ENCODE measurements around the gene CYP2E1.
"Not testable (repeated sequence)": the region's sequence is repeated elsewhere in the genome, so short reads cannot be mapped to it uniquely, and the experiment has no call there.

The CYP2E1 gene

DNA sequence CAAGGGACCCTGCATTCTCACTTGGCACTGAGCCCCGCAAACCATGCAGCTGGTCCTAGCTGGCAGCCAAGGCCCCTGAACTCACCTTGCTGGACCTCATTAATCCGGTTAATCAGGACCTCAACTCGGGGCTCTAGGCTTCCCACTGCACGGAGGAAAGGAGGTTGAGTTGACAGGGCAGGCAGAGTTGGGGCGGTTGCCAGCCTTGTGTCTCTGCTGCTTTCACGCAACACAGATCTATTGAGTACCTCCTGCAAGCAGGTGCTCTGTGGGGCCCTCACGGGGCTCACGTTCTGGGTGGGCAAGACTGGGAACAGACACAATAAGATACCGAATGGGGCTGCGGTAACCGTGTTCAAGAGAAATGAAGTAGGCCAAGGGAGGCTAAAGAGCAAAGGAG, 32.1 kb downstream of the CYP2E1 start:
- TF ChIP-seq, protein P1, sequence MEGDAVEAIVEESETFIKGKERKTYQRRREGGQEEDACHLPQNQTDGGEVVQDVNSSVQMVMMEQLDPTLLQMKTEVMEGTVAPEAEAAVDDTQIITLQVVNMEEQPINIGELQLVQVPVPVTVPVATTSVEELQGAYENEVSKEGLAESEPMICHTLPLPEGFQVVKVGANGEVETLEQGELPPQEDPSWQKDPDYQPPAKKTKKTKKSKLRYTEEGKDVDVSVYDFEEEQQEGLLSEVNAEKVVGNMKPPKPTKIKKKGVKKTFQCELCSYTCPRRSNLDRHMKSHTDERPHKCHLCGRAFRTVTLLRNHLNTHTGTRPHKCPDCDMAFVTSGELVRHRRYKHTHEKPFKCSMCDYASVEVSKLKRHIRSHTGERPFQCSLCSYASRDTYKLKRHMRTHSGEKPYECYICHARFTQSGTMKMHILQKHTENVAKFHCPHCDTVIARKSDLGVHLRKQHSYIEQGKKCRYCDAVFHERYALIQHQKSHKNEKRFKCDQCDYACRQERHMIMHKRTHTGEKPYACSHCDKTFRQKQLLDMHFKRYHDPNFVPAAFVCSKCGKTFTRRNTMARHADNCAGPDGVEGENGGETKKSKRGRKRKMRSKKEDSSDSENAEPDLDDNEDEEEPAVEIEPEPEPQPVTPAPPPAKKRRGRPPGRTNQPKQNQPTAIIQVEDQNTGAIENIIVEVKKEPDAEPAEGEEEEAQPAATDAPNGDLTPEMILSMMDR (IDR thresholded peaks at IDR 0.05; ENCODE audit: extremely low read depth, insufficient read depth, missing control alignments) = no peak
- DNase-seq (ENCODE audit: low spot score) = no peak
- in situ Hi-C loops (cut with MboI; ENCODE audit: low pct_unique_long_range_greater_than_20kb, low sequenced_read_pairs, unreplicated experiment) = no loop called here

DNA sequence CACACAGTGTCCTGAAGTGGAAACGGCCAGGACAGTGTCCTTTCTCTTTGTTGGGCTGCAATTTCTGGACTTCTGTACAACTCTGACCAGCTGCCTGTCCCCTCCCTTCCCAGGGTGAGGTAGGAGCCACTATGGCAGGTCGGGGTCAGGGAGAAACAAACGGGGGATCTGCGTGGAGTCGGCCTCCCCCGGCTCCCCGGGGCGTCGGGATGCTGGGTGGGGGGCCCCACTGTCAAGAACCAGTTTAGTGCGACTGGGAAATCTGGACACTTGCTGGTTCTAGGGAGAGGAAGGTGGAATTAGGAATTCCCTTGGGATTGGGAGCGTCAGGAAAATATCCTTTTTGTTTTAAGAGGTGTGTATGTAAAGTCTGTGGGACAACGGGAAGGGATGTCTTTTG, 37.7 kb downstream of the CYP2E1 start:
- no peak for DNase-seq (ENCODE audit: low spot score)
- TF ChIP-seq, protein P1 (IDR thresholded peaks at IDR 0.05; ENCODE audit: extremely low read depth, insufficient read depth, missing control alignments) = no peak
- in situ Hi-C loops (cut with MboI; ENCODE audit: low pct_unique_long_range_greater_than_20kb, low sequenced_read_pairs, unreplicated experiment) = no loop called here

DNA sequence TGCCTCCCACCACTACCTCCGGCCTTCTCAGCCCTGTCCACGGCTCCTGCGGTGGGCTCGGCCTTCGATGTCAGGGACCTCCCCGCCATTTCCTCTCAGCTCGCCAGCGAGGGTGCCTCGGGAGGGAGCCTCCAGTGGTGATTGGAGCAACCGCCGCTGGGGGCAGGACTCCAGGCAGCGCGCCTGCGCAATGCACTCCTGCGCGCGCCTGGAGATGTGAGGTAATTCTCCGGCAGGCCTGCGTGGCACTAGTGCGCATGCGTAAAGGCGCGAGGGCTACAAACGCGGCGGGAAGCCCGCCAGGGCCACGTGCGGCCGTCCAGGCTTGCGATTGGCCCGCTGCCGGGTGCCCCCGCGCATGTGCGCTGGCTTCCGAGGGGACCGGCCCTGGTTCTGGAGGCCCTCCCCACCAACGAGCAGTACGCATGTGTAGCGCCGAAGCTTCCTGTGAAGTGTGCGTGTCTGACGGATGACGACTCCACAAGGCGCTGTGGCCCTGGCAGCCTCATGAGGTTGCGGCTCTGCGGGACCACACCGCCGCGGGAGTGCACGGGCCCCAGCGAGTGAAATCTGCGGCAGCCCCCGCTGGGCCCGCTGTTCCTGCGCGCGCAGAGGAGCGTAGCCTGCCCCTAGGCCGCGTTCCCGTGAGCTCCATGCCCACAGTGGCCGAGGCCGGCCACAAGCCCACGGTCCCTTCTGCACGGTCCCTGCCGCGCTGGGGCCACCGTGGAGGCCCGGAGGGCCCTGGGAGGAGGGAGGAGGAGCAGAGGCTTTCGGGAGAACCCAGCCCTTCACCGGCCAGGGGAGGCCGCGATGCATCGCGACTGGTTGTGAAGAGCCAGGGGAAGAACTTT, 38.5 kb downstream of the CYP2E1 start, which contains the start of gene SYCE1:
SYCE1 (minus strand) TSS at position 143 of the 854 bp plus-strand sequence; CDS start at position 89, 54 bp downstream.
- in situ Hi-C loops (cut with MboI; ENCODE audit: low pct_unique_long_range_greater_than_20kb, low sequenced_read_pairs, unreplicated experiment) = no loop called here
- DNase-seq (ENCODE audit: low spot score) = no peak
- TF ChIP-seq, protein P1 (IDR thresholded peaks at IDR 0.05; ENCODE audit: extremely low read depth, insufficient read depth, missing control alignments) = no peak

DNA sequence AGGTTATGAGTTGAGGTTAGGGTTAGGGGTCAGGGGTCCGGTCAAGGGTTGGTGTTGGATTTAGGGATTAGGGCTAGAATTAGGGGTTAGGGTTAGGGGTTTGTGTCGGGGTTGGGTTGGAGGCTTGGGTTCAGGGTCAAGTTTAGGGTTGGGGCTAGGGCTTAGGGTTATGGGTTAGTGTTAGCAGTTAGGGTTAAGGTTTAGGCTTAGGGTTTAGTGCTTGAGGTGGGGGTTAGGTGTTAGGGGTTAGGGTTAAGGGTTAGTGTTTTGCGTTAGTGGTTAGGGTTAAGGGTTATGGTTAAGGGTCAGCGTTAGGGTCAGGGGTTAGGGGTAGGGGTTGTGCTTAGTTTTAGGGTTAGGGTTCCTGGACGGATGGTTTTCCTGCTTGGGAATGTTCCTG, 40.0 kb downstream of the CYP2E1 start:
- TF ChIP-seq, protein P1 (IDR thresholded peaks at IDR 0.05; ENCODE audit: extremely low read depth, insufficient read depth, missing control alignments) = no peak
- DNase-seq (ENCODE audit: low spot score) = no peak
- in situ Hi-C loops (cut with MboI; ENCODE audit: low pct_unique_long_range_greater_than_20kb, low sequenced_read_pairs, unreplicated experiment) = no loop called here

DNA sequence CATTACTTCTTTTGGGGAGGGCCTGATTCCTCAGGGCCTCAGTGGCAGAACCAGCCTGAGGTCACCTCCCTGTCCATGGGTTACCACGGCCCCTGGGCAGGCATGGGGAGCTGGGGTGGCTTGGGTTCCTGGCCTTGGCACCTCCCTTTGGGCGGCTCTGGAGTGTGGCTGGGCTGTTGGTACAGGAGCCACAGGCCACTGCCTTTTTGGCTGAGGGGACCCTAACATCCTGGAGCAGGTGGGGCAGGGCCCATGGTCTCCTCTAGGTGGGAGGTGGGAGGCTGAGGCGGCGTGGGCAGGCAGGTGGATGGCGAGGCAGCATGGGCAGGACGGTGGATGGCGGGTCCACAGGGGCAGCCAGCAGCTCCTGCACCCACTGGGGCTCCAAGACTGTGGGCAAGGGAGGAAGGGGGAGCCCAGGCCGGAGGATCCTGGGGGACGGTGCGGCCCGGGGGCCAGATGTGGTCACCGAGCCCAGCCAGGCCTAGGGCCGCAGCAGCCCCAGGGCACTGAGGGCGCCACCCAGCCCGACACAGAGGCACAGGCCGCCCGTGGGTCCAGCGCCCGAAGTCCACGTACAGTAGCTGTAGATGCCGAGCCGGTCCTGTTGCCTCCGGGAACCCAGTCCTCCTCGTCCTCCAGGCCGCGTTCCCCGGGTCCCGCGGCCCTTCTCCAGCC, 40.6 kb downstream of the CYP2E1 start:
- no peak for DNase-seq (ENCODE audit: low spot score)
- TF ChIP-seq, protein P1 (IDR thresholded peaks at IDR 0.05; ENCODE audit: extremely low read depth, insufficient read depth, missing control alignments) = no peak
- in situ Hi-C loops (cut with MboI; ENCODE audit: low pct_unique_long_range_greater_than_20kb, low sequenced_read_pairs, unreplicated experiment) = no loop called here

DNA sequence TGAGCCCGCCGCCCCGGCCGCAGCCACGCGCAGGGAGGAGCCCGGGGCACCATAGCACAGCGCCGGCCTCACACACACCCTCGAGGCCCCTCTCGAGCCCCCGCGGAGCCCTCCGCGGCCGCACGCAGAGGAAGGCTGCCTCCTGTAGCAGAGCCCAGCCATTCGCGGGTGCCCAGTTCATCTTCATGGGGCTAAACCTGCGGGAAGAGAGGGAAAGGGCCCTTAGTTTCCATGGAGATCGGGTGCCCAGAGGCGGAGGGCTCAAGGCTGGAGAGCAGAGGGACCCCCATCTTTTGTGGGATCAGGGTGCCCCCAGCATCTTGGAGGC, 41.1 kb downstream of the CYP2E1 start:
- DNase-seq (ENCODE audit: low spot score) = no peak
- in situ Hi-C loops (cut with MboI; ENCODE audit: low pct_unique_long_range_greater_than_20kb, low sequenced_read_pairs, unreplicated experiment) = no loop called here
- TF ChIP-seq, protein P1 (IDR thresholded peaks at IDR 0.05; ENCODE audit: extremely low read depth, insufficient read depth, missing control alignments) = no peak

DNA sequence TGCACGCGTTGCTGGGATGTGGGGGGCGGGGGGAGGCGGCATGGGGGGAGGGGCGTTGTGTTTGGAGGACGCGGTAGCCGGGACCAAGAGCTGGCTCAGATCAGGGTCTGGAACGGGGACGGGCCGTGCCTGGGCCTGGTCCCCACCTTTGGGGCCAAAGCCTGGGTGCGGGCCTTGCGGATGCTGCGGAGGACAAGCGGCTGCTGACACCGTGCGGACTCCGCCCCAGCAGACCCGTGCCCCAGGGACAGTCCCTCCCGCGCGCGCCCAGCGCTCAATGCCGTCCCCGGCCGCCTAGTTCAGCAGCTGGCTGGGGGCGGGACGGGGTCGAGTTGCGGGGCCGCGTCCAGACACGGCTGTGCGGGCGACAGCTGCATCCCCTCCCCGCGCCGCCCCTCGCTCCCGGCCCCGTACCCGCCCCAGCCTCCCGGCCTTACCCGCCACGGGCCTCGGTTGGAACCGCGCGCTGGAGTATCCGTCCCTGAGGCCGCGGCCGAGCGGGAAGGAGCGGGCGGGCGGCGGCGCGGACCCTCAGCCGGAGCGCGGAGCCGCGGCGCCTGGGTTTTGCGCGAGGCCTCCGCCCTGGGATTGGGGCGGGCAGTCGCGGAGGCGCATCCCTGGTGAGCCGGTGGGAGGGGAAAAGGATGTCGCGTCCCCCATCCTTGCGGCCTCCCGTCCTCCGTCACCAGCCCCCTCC, 41.8 kb downstream of the CYP2E1 start:
- in situ Hi-C loops (cut with MboI; ENCODE audit: low pct_unique_long_range_greater_than_20kb, low sequenced_read_pairs, unreplicated experiment) = not testable (repeated sequence)

DNA sequence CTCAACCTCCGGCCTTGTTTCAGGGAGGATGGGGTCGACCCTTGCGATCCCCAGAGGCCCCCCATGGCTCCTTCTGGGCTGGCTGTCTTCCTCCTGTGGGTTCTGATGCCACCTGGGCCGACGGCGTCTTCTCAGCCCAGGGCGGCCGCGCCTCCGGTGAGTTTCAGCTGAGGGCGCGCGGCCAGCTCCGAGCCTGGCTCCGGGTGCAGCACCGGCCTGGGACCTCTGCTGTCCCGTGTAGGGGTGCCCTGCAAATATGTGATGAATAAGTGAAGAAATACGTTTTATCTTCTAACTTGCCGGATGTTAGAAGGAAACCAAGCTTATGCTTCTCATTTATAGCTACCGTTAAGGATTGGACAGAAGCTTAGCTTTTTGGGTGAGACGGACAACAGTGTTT, 42.6 kb downstream of the CYP2E1 start:
- DNase-seq (ENCODE audit: low spot score); in situ Hi-C loops (cut with MboI; ENCODE audit: low pct_unique_long_range_greater_than_20kb, low sequenced_read_pairs, unreplicated experiment): not testable (repeated sequence)

More for the DNA sequence above, 41.8 kb downstream of the CYP2E1 start:
- DNase-seq (ENCODE audit: low spot score) = not testable (repeated sequence)

DNA sequence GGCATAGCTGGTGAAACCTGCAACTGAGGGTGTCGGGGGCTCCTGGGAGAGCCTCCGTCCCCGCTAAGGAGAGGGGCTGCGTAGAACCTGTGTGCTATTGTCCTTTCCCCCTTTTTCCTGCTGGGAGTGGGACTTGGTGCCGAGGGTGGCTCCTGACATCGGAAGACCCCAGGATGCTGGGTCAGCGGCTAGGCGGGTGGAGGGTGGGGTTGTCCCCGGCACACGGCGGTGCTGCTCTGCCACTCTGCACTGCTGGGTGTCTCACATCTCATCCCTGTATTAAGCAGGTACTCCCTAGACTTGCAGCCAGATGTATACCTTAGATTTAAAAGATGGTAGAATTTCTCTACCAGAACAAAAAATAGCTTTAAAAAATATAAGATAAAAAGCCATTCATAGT, 44.9 kb downstream of the CYP2E1 start:
- in situ Hi-C loops (cut with MboI; ENCODE audit: low pct_unique_long_range_greater_than_20kb, low sequenced_read_pairs, unreplicated experiment); DNase-seq (ENCODE audit: low spot score): not testable (repeated sequence)

DNA sequence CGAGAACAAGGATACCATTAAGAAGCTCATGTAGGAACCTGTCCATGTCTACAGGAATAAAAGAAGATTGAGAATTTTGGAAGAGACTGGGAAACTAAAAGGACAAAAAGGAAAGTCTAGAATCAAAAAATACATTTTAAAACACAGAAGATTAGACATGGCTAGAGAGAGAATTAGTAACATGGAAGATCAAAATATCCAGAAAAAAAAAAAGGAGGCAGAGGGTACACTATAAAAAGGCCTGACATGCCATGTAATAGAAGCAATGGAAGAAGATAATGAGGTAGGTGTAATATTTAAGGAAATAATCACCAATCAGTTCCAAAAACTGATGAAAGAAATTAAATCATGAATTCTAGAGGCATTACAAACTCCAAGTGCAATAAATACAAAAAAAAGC, 46.3 kb downstream of the CYP2E1 start:
- in situ Hi-C loops (cut with MboI; ENCODE audit: low pct_unique_long_range_greater_than_20kb, low sequenced_read_pairs, unreplicated experiment); DNase-seq (ENCODE audit: low spot score): not testable (repeated sequence)

All from GM13977 (cell line).